NOMO-1 treated with DMSO at 0.1 percent for 48 hours (cell line): ENCODE measurements around the gene SCGB1C2.
A peak's percentile ranks its signal among the peaks of the same experiment; 100 is the strongest.
"Not testable (repeated sequence)": the region's sequence is repeated elsewhere in the genome, so short reads cannot be mapped to it uniquely, and the experiment has no call there.

Experiments used
- DNase-seq: peaks from one replicate; lab custom pipeline; 2025; ENCODE audit not compliant: unreplicated experiment; lab: John Stamatoyannopoulos, UW

Gene SCGB1C2

DNA sequence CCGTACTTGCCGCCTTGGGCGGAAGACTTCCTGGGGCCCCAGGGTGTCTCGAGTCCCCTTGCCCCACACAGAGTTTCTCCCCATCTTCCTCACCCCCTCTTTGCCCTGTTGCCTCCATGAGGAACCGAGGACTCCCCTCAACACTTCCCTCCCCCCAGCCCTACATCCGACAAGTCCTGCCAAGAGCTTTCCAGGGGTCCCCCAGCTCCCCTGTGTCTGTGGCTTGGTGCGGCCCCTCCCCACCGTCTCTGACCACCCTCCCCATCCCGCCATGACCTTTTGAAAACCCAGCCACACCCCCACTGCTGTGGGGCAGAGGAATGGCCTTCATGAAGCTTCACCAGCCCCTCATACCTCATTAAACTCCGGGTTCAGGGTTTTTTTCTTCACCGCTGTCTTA is 11.4 kb downstream of the SCGB1C2 start:
- no peak for DNase-seq

DNA sequence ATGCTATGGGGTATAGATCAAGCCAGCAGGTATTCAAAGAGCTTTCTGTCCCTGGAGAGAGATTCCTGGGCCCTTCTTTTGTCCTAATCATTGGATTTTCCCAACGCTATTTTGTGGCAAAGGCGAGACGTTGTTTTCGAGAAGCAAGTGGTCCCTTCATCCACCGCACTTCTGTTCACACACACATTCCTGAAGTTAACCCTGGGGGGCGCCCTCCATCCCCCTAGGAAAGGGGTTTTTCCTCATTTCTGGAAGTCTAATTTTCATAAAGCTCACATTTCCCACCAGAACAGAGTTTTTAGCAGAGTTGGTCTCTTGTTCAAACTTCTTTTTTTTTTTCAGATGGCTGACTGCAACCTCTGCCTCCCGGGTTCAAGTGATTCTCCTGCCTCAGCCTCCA is 11.9 kb downstream of the SCGB1C2 start:
- DNase-seq: no peak

DNA sequence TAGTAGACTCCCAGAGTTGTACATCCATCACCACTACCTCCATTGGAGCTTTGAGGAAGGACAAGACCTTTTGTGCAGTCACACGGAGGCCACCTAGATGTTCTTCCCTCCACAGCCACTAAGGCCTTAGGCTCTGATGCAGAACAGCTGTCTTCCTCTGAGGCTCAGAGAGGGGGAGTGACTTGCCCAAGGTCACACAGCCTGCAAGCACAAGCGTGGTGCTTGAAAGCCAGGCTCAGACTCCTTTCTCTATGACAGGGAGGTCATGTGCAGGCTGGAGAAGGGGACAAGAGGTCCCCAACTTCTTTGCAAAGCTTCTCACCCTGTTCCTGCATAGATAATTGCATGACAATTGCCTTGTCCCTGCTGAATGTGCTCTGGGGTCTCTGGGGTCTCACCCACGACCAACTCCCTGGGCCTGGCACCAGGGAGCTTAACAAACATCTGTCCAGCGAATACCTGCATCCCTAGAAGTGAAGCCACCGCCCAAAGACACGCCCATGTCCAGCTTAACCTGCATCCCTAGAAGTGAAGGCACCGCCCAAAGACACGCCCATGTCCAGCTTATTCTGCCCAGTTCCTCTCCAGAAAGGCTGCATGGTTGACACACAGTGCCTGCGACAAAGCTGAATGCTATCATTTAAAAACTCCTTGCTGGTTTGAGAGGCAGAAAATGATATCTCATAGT is 12.7 kb downstream of the SCGB1C2 start:
- no peak for DNase-seq

DNA sequence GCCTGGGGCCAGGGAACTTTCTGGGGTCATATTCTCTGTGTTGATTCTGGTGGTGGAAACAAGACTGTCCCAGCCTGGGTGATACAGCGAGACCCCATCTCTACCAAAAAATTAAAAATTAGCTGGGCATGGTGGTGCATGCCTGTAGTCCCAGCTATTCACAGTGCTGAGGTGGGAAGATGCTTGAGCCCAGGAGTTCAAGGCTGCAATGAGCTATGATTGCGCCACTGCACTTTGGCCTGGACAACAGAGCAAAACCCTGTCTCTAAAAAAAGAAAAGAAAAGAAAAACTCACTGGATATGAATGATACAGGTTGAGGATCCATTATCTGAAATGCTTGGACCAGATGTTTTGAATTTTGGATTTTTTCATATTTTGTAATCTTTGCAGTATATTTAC is 13.6 kb downstream of the SCGB1C2 start:
- DNase-seq: no peak

DNA sequence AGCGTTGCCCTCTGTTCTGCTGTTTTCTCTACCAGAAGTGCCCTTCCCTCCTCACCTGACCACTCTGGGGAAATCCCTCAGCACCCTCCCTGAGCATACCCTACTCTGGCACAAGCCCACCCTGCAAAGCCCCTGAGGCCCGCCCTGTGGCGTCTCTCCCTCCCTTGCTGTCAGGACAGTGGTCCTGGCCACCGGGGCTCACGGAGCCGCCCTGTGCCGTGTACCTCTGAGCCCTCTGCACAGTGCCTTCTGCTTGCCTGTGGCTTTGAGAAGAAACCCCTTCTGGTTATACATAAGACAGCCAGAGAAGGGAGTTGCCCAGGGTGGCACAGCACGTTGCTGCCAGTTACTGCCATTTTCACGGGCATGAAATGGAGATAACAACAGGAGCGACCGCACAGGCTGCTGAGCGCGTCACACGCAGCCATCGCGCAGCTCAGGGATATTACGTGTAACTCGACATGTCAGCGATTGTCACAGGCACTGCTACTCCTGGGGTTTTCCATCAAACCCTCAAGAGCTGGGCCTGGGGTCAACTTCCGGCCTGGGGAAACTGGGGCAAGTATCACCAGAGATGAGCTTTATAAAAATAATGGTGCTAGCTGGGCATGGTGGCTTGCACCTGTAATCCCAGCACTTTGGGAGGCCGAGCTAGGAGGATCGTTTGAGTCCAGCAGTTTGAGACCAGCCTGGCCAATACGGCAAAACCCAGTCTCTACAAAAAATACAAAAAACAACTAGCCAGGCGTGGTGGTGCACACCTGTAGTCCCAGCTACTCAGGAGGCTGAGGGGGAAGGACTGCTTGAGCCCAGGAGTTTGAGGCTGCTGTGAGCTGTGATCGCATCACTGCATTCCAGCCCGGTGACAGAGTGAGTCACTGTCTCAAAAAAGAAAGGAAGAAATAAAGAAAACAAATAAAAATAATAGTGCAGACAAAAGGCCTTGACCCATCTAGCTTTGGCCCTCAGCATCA is 14.8 kb downstream of the SCGB1C2 start:
- DNase-seq: no peak

DNA sequence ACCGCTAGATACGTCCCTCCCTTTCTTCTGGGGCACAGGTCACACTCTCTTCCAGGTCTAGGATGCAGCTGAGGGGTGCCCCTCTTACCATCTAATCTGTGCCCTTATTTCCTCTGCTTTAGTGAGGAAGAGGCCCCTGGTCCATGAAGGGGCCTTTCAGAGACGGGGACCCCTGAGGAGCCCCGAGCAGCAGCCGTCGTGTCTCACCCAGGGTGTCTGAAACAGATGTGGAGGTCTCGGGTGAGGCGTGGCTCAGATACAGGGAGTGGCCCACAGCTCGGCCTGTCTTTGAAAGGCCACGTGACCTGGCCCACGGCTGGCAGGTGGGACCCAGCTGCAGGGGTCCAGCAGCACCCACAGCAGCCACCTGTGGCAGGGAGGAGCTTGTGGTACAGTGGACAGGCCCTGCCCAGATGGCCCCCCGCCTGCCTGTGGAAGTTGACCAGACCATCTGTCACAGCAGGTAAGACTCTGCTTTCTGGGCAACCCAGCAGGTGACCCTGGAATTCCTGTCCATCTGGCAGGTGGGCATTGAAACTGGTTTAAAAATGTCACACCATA is 15.6 kb downstream of the SCGB1C2 start:
- no peak for DNase-seq

DNA sequence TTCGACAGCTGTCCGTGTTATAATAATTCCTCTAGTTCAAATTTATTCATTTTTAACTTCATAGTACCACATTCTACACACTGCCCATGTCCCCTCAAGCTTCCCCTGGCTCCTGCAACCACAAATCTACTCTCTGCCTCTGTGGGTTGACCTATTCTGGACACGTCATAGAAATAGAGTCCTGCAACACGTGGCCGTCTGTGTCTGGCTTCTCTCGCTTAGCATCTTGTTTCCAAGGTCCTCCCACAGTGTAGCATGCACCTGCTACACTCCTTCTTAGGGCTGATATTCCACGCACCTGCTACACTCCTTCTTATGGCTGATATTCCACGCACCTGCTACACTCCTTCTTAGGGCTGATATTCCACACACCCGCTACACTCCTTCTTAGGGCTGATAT is 16.5 kb downstream of the SCGB1C2 start:
- DNase-seq: no peak

DNA sequence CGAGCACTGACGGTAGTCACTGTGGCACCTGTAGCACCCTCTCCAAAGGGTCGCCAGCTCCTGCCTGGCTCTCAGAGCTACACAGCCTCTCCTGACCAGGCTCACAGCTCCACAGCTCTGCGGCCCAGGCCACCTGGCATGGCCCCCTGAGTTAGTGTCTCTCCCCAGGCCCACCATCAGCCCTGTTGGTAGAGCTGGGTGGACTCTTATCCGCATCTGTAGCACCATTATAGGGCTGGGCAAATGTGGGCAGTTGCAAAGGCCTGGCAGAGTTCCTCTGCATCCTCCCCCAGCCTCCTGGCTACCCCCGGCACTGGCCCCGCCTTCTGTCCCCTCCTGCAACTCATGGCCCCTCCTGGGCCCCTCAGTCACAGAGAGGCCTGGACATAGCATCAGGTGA is 18.2 kb downstream of the SCGB1C2 start:
- no peak for DNase-seq

DNA sequence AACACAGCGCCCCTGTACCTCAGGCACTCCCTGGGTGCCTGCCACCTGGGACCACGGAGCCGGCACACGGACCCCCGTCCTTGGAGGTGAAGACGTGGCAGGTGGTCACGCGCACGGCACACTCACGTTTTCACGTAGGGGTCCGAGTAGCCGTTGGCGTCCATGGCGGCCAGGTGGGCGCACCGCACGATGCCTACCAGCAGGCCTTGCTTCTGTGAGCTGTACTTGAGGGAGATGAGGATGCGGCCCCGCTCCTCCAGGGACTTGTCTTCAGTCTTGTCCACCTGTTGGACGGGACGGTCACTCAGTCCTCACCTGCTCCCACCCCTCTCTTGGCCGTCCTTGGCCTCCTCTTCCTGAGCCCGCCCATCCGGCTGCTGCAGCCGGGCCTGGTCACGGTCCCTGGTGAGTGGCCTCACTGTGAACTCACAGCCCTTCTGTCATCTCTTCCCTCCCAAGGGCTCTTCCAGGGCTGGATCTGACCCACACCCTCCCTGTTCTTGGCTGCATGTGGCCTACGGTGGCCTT is 18.8 kb downstream of the SCGB1C2 start:
- no peak for DNase-seq

DNA sequence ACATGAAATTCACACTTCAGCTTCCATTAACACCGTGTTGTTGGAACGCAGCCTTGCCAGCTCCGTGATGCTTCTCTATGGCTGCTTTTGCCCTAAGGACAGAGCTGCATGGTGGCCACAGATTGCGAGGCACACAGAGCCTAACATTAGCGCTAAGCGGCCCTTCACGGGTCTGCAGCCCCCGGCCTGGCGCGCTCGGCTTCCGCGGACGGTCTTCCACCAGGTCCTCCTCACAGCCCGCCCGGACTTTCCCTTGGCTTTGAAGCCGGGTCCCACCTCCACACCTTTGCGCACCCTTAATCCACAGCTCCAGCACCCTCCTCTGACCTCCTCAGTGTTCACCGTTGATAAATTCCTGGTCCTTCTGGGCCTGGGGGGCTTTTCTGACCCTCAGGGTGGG is 19.6 kb downstream of the SCGB1C2 start:
- no peak for DNase-seq

DNA sequence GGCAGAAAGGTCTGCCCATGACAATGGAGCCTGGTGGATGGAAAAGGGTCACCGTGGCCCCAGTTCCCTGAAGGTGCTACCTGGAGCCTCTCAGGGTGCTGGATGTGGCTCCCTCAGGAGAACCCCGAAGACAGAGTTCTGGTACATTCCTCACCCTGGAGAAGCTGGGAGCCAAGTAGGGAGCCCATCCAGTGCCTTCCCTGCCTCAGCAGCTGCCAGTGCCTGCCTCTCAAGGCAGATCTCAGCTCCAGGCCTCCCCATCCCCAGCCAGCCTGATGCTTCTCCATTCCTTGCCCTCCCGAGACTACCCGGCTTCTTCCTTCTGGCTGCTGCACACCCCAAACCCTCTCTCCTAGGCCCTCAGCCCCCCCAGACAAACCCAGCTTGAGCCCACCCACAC is 20.5 kb downstream of the SCGB1C2 start:
- no peak for DNase-seq

DNA sequence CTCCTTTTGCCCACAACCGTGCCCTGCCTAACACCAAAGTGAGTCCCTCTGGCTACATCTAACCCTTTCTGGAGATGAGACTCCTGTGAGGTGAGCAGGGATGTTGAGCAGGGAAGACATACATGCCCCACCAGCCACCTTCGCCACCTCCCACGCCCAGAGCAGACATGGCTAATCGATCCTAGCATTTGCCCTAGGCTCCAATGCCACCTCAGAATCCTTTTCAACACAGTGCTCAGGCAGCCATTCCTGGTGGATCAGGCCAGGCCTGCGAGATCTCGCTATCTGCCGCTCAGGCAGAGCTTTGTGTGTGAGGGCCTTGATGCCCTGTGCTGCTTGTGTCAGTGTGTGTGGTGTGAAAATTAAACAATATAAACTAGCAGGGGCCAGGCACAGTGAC is 21.0 kb downstream of the SCGB1C2 start:
- DNase-seq: no peak

DNA sequence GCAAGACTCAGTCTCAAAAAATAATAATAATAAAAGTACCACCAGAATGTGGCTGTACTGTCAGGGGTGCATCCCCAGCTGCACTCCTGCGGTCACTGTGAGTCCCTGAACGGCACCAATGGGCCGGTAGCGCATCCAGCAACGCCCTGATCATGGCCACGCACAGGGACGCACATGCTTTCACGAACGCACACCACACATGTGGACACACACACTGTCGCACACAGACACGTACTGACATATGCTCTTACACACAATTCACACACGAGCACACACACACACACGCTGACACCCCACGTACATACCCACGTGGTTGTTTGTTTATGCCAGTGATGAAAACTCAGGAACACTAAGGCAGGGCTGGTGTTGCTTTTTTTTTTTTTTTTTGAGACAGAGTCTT is 22.2 kb downstream of the SCGB1C2 start:
- no peak for DNase-seq

DNA sequence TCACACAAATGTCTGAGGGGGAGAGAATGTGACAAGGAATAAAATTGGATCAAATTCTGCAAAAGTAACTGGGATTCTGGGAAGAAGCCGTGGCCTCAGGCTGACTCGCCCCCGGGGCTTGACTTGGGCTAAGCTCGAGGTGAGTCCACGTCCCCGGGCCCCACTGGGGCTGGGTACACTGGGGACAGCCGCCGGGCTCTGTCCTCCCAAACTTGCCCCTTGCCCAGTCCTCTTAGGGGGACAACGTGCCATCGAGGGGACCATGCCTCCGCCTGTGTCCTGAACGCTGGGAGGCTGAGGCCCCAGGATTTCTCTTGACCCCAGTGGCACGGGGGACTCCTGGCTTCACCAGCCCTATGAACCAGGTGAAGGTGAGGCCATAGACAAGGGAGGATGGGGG is 23.0 kb downstream of the SCGB1C2 start:
- DNase-seq: no peak

DNA sequence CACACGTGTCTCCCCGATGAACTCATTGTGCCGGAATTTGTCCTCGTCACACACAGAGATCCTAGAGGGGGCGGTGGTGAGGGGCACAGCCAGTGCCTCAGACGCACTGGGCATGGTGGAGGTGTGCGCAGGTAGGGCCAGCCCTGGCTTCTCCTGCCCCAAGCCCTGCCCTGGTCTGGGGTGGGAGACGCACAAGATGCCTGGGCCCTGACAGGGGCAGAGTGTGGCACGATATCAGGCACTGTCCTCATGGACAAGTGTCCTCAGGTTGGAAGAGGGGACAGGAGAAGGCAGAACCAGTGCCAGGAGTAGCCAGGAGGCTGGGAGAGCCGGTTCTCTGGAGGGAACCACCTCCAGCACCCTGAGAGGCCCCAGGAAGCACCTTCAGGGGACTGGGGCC is 24.1 kb downstream of the SCGB1C2 start:
- DNase-seq: no peak

DNA sequence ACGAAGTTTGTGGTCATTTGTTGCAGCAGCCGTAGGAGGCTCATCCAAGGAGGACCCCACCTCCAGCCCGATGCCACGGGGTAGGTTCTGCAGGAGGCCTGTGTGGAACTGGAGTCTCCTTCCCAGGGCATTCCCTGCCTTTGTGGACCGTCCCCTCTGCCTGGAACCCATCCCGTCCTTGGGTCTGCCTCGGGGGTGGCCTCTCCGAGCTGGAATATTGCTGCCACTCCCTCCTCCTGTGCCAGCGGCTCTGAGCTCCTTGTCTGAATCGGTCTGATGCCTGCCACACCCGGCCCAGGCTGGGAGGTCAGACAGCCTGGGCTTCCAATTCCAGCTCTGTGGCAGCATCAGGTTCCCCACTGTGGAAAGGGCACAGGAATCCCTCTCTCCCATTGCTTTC is 25.3 kb downstream of the SCGB1C2 start:
- DNase-seq: no peak

DNA sequence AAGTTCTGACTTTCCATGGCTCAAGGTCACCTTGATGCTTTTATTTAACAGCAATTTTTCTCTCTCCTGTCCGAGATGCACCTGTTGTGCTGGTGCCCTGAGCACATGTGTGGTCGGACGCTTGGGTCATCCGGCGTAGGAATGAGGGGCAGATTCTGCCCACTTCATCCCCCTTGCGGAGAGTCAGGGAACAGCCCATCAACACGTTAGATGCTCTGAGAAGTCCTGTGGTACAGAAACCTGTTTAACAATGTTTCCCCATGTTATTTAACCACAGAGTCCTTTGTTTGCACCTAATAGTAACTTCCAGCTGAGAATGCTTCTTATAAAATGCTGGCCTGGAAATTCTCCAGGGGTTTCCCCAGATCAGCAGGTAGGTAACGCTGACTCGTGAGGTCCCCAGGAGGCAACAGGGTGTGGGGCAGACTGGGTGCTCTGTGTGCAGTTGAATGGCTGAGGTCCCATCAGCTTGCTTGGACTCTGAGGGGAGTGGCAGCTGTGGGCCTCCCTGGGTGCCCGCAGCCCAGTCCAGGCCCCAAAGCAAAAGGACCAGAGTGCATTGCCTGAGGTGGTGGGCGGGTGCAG is 26.2 kb downstream of the SCGB1C2 start:
- DNase-seq: no peak

DNA sequence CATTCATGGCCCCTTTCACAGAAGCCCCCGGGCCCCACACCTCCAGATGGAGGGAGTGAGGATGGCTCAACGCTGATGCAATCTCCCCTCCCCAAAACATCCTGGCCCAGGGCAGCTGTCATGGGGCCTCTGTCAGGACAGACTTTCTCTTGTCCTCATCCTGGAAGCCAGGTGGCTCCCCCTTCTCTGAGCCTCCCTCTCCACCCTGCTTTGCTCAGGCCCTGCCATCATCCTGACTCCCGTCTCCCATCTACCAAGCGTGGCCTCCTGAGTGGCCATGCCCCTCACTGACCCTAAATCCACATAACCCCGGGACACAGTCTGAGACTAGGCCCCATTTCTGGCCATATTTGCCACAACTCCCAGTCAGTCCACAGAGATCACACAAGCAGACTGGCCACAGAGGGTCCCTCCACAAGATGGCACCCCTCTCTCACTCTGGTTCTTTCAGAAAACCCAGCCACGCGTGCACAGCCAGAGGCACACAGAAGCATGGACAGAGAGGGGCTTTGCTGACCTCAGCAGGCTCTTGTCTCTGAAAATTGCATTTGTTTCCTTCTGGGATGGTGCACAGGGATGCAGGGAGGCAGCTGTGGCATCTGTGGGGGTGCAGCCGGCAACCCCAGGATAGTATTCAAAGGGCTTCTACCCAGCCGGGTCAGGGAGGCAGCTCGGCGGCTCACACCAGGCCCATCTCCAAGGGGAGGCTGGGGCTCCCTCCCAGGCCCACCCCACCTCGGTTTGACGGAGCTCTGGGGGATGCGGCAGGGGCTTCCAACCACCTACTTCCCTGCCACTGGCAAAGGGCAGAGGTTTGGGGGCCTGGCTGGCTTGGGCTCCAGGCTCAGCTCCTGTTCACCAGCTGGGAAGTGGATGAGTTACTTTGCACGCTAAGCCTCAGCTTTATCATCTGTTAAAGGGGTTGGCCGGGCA is 27.2 kb downstream of the SCGB1C2 start:
- DNase-seq: peak; percentile 9

DNA sequence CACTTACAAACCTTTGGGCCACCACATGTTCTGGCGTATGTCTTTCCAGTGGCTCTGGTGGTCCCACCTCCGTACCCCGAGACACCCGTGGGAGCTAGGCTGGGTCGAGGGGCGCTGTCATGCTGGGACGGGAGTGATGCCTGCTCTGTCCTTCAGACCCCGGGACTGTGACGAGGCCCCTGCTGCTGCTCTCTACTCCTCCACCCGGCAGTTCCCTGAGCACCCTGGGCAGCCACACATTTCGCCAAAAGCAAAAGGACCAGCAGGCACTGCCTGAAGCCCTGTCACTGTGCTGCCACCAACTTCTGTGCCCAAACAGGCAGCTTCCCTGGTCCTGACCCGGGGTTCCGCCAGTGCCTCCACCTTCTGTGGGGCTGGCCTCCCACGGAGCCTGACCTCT is 28.6 kb downstream of the SCGB1C2 start:
- DNase-seq: no peak

DNA sequence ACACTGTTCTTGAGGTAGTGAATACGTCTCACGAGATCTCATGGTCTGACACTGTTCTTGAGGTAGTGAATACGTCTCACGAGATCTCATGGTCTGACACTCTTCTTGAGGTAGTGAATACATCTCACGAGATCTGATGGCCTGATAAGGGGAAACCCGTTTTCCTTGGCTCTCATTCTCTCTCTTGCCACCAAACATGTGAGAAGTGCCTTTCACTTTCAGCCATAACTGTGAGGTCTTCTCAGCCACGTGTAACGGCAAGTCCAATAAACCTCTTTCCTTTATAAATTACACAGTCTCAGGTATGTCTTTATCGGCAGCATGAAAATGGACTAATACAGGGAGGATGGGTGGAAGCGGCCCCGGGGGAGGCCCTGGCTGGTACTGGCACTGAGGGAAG is 31.2 kb downstream of the SCGB1C2 start:
- DNase-seq: not testable (repeated sequence)
